GOT3 (cell line): ENCODE measurements around the gene KCNJ9.
"Not testable (repeated sequence)": the region's sequence is repeated elsewhere in the genome, so short reads cannot be mapped to it uniquely, and the experiment has no call there.

ENCODE experiments used
- DNase-seq: peaks from one replicate; lab custom pipeline; 2025; ENCODE audit warnings: mixed read lengths; lab: John Stamatoyannopoulos, UW

The KCNJ9 gene

DNA sequence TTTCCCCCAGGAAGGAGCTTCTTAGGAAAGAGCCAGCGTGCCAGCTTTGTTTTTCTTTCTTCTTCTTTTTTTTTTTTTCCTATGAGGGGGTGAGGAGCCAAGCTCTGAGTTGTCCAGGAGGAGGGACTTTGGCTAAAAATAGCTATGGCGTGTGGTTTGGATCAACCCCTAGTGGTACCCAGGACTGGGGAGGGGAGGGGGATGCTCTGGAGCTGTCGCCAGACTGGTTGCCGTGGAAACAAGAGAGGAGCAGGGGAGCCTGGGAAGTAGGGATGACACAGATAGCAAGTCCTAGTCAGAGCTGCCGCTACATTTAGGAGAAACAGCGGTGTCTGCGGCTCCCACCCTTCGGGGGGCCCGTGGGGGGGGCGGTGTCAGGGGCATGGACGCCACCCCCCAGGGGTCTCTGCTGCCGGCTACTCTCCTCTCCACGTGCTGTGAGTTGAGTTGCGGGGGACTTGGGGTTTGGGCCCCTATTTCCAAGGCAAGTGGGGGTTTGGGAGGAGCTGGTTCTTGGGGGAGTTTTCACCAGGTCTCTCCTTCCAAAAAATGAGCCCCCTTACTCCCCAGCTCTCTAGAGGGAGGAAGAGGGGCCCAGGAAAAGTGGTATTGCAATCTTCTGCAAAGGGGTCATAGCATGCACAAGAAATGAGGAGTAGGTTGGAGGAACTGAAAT lies at the start of gene KCNJ9:
Gene KCNJ9 (plus strand): TSS at position 278 of the 676 bp plus-strand sequence. CDS start 2,493 bp downstream, outside the sequence.
- DNase-seq, result no peak

GRCh38 chr1:160032165-160032820 lies 49.0 kb upstream of the KCNJ9 start:
- no peak for DNase-seq

DNA sequence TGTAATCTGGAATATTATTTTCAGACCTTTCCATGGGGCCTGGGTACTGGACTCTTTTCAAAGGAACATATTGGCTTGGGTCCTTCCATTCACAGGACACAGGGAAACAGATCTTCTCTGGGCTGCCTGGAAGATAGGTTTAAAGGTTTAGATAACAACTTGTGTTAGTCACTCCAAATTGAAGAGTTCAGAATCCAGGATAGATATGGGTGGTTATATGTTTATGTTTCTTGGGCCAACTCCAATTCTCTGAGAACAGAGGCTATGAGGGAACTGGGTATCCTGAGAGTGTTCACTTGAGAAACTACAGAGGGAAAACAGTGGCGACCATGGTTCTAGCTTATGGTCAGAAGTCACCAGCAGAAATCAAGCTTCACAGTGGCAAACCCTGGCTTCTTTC lies 40.9 kb upstream of the KCNJ9 start:
- no peak for DNase-seq

- no peak for DNase-seq
These were observed 37.8 kb upstream of the KCNJ9 start for GRCh38 chr1:160043543-160043942.

DNA sequence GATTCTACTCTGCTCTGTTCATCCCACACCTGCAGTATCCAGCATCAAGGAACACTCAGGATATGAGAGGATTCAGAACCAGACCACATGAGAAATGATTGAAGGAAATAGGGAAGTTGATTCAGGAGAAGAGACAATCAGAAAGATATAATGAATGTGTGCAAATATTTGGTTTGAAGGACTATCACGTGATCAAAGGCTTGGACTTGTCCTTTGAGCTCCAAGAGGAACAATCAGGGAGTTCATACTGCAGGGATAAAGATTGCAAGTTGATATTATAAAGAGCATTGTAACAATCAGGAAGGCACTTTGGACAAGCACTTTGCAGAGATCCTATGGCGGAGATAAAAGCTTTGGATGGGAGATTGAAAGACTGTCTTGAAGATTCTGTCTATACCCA lies 35.7 kb upstream of the KCNJ9 start:
- no peak for DNase-seq

GRCh38 chr1:160046494-160047110 lies 34.7 kb upstream of the KCNJ9 start:
- no peak for DNase-seq

GRCh38 chr1:160047111-160047991 lies 34.0 kb upstream of the KCNJ9 start:
- no peak for DNase-seq

GRCh38 chr1:160048335-160048734 lies 33.0 kb upstream of the KCNJ9 start:
- DNase-seq, result no peak

DNA sequence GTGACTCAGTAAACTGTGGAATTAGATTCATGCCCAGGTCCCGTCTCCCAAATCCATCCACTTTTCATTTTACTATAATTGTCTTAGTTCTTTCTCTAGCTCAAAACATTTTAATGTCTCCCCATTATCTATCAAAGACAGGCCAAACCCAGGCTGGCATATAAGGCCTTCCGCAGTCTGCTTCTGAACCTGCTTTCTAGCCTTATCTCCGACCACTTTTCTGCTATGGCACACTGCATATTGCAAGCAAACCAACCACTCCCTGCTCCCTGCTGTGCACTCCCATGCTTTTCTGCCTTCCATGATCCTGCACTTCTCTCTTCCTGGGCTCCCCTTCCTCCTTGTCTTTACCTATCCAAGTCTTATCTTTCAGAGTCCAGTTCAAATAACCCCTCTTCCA lies 32.2 kb upstream of the KCNJ9 start:
- DNase-seq, result no peak

DNA sequence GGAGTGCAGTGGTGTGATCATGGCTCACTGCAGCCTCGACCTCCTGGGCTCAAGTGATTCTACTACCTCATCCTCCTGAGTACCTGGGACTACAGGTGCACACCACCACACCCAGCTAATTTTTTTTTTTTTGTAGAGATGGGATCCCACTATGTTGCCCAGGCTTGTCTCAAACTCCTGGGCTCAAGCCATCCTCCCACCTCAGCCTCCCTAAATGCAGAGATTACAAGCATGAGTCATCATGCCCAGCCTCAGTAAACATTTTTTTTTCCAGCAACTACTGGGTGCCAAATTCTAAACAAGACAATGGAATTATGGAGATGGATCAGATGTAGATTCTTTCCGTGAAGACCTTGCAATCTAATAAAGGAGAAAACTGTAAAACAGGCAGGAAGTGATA lies 31.2 kb upstream of the KCNJ9 start:
- not testable (repeated sequence) for DNase-seq

DNA sequence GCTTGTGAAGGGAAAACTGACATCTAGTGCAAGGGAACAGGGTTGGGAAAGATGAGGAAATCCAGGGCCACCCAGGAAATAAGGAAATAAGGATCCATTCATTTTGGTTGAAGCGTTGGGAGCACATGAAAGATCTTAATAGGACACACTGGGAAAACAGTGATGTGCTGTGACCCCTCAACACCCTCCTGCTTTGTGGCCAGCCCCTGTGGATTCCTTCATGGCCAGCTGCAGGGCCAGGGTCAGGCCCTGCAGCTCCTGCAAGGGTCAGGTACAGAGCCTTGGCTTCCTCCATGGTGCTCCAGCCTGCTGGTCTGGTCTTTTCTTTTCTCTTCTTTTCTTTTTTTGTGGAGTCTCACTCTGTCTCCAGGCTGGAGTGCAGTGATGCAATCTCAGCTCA lies 30.7 kb upstream of the KCNJ9 start:
- DNase-seq, result no peak

GRCh38 chr1:160052936-160053335 lies 28.4 kb upstream of the KCNJ9 start:
- DNase-seq, result no peak

DNA sequence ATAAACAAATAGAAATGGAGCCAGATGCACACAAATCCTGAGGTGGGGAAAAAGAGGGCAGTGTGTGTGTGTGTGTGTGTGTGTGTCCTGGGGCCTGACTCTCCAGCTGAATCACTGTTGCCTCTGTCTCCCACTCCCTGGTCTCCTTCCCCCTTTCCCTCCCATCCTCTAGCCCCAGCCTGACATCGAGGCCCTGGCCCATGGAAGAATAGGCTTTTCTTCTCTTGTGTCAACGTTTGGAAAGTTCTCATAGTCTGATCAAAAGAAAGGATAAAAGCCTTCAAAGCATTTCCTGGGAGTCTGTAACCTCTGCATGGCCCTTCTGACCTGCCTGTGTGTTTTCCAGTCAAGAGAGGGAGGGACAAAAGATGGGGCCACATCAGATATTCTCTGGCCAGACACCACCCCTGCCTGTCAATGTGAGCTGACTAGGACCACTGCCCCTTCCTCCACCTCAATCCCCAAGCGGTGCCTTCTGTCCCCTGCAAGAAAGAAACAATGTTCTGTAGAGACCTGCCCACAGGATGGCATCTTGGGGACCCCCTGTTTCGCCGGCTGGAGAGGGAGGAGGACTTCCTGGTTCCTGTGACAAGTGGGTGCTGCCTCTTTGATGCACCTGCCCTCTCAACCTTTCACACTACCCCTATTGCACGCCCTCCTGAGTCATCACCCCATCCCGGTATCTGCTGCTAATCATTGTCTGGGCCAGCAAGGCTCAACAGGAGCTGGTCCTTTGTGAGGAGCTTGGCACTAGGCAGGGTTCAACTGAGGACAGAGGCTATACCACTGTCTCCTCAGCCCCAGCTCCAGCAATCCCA lies 27.6 kb upstream of the KCNJ9 start:
- DNase-seq, result no peak

- no peak for DNase-seq
These were observed 24.6 kb upstream of the KCNJ9 start for GRCh38 chr1:160056648-160057169.

GRCh38 chr1:160058087-160058486 lies 23.3 kb upstream of the KCNJ9 start:
- DNase-seq, result no peak

- DNase-seq, result no peak
These were observed 19.7 kb upstream of the KCNJ9 start for GRCh38 chr1:160061369-160062229.

DNA sequence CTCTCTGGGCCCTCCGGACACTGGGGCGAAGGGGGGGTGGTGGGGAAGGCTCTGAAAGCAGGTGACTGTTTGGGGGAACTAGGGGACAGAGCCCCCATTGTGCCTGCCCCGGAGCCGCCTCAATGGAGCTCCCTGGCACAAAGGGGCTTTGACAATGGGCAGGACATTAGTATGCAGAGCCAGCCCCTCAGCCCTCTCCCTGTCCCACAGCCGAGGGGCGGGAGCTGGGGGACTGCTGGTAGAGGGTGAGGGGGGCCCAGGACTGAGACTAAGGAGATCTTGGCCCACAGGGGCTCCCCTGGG lies 19.2 kb upstream of the KCNJ9 start:
- DNase-seq, result no peak

- DNase-seq, result no peak
These were observed 18.2 kb upstream of the KCNJ9 start for GRCh38 chr1:160063176-160063575.

DNA sequence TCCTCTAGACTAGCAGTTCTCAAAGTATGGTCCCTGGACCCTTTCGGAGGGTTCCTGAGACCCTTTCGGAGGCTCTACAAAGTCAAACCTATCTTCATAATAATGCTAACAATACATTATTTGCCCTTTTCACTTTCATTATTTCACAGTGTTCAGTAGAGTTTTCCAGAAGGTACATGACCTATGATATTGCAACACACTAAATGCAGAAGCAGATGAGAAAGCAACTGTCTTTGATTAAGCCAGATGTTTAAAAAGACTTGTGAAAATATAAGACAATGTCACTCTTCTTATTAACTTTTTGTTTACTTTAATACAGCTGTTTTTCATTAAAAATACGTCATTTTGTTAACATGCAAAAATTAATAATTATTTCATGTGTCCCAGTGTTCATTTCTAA lies 17.2 kb upstream of the KCNJ9 start:
- DNase-seq, result no peak

- no peak for DNase-seq
These were observed 16.6 kb upstream of the KCNJ9 start for GRCh38 chr1:160064746-160065145.
